Measurements from ENCODE around the gene RNF213.
"Not testable (repeated sequence)": the region's sequence is repeated elsewhere in the genome, so short reads cannot be mapped to it uniquely, and the experiment has no call there.

RNF213 gene

DNA sequence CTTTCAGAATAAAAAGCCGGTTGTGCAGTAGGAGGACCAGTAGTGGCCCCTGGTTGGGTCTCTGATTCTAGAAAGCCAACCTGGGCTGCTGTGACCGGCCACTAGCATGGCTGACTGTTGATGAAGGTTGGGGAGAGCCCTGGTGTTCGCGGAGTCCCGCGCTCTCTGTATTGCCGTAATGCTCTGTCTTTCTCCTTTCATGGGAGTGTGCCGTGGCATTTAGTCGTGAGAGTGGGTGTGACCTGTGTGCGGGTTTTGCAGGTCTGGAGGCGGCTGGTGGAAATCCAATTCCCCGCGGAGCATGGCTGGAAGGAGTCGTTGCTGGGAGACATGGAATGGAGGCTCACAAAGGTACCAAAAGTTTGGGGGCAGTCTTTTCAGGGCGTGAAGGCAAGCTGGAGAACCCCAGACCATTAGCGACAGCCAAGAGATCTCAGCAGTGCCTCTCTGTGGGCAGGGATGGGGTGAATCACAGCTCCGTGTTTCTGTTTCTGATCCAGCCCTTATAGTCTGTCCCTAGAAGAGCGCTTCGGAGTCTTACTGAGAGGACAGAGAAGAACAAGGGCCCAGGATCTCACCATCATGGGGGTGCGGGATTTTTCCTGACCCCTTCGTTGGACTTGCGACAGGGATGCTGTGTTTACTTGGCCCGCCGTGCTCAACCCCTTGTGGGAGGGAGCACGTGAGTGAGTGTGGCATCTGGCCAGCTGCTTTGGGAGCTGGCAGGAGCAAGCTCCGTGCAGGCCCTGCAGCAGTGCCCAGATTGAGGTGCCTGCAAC lies 56.5 kb downstream of the RNF213 start:
- in situ Hi-C loops (cut with MboI; ENCODE audit: low sequenced_read_pairs): no loop called here

DNA sequence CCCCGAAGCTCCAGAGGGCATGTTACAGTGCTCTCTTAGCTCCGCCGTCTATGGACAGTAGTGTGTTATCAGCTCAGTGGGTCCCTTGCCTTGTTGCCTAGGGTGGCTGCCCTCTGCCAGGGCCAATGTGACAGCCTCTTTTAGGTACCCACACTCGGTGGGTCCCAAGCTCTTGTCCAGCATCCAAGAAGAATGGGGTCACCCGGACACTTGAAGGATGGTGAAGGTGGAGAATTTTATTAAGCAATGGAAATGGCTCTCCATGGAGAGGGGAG lies 57.0 kb downstream of the RNF213 start:
- in situ Hi-C loops (cut with MboI; ENCODE audit: low sequenced_read_pairs): no loop called here

DNA sequence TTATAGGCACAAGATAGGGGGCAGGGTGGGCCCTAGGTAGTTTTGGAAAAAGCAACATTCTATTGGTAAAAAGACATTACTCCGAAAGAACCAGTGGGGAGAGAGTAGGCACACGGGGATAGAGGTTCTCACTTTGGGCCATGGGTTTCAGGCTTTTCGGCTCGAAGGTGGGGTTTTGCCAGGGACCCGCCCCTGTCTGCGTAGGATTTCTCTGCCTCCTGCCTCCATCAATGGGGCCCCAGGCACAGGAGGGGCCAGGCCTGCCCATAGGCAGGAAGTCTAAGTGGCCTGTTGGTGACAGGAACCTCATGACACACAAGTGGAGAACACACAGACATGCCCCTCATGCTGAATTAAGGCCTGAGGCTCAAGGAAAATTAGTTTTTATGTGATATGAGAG lies 57.5 kb downstream of the RNF213 start:
- in situ Hi-C loops (cut with MboI; ENCODE audit: low sequenced_read_pairs): no loop called here

DNA sequence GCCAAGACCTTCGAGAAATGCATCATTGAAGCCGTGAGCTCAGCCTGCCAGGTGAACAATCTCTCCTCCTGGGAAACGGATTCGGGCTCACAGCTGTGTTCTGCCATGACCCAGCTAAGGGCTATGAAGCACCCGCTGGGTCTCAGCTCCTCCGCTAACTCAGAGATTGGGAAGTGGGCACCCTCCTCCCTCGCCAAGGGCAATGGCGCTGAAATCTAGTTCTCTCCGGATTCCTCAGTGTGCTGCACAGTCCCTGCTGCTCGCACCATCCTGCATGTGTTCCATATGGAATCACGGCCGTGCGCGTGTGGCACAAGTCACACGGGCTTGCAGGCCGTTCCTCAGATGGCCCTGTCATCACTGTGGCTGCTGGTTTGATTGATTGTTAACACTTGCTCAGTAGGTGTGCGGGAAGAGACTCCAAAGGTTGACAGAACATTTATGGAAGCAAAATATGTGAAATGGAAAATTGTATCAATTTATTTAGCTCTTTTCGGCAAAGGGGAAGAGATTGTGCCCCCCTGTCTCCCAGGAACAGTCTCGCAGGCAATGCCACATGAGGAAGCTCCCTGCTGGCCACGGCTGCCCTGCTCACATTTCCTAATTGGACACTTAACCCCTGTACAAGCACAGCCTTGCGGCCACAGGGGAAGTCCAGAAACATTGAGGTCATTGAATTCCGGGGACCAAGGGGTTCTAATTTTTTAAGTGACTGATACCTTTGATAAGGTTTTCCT lies 58.8 kb downstream of the RNF213 start:
- in situ Hi-C loops (cut with MboI; ENCODE audit: low sequenced_read_pairs): no loop called here

DNA sequence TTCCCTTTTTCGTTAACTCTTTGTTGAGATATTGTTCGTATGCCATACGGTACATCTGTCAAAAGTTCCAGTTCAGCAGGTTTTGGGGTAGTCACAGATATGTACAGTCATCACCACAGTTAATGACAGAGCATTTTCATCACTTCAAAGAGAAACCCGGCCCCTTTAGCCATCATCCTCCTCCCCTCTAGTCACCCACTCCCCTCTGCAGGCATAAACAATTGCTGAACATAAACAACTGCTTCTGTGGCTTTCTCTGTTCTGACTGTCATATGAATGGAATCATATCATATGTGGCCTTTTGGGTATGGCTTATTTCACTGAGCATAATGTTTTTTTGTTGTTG lies 59.3 kb downstream of the RNF213 start:
- in situ Hi-C loops (cut with MboI; ENCODE audit: low sequenced_read_pairs): no loop called here

DNA sequence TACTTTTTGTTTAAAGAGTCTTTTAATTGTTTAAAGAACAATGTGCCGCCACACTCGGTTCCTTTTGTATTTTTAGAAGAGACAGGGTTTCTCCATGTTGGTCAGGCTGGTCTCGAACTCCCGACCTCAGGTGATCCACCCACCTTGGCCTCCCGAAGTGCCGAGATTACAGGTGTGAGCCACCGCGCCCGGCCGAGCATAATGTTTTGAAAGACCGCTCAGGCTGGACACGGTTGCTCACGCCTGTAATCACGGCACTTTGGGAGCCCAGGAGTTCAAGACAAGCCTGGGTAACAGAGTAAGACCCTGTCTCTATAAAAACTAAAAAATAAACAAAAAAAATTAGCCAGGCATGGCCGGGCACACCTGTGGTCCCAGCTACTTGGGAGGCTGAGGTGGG lies 59.8 kb downstream of the RNF213 start:
- in situ Hi-C loops (cut with MboI; ENCODE audit: low sequenced_read_pairs): no loop called here

DNA sequence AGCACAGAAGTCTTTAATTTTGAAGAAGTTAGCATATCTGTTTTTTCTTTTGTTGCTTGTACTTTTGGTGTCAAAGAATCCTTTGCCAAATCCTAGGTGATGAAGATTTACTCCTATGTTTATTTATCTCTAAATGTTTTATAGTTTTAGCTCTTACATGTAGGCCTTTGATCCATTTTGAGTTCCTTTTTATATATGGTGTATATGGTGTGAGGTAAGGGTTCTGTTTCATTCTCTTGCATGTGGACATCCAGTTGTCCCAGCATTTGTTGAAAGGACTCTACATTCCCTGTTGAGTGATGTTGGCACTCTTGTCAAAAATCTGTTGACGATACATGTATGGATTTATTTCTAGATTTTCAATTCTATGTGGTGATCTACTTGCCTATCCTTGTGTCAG lies 62.2 kb downstream of the RNF213 start:
- in situ Hi-C loops (cut with MboI; ENCODE audit: low sequenced_read_pairs): no loop called here

DNA sequence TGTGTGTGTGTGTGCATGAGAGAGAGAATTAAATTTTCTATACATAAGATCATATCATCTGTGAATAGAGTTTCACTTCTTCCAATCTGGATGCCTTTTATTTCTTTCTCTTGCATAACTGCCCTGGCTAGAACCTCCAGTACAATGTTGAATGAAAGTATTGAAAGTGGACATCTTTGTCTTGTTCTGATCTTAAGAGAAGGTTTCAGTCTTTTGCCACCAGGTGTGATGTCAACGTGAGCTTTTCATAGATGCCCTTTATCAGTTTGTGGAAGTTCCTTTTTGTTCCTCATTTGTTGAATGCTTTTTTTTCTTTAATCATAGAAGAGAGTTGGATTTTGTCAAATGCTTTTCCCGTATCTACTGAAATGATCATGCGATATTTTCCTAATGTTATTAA lies 63.3 kb downstream of the RNF213 start:
- in situ Hi-C loops (cut with MboI; ENCODE audit: low sequenced_read_pairs): no loop called here

DNA sequence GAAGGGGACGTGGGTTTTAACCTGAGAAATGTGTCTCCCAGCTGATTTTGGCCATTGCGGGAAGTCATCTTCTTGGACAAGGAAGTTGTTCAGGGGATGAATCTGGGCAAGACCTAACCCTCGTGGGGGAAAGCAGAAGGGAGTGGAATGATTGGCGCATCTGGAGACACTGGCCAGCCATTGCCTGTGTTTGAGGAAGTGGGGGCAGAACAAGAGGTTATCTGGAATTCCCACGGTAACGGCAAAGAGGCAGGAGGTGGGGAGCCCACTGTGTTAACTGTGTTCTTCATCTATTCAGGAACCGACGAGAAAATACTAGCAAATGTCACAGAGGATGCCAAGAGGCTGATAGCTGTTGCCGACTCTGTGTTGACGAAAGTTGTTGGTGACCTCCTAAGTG lies 66.9 kb downstream of the RNF213 start:
- in situ Hi-C loops (cut with MboI; ENCODE audit: low sequenced_read_pairs): no loop called here

DNA sequence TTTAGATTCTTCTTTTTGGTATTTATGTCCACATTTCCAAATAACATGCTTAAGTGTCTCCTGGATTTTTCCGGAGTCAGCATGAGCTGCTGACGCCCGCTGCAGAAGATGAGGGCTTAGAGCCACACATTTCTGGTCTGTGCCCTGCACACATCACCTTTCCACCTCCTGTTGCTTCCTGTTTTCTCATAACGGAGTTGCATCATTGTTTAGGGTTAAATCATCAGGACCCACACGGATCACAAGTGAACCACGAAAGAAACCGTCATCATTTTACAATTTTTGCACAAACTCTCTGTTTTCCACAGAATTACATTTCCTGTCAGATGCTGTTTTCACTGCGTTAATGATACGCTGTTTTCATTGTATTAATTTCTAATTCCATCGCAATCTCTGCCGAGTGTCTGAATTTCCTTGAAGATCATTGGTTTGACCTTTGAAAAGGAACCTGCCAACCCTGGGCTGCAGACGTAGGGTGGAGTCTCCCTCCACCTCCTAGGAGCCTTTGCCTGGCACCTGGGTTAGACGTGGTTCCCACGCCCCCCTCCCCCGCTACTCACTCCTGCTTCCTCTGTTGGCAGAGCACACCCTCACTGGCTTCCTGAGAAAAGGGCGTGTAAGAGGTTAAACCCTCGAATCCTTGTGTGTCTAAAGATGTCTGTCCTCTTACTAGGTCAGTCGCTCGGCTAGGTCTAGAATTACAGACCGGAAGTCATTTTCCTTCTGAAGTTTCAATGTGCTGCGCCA lies 68.2 kb downstream of the RNF213 start:
- in situ Hi-C loops (cut with MboI; ENCODE audit: low sequenced_read_pairs): no loop called here

DNA sequence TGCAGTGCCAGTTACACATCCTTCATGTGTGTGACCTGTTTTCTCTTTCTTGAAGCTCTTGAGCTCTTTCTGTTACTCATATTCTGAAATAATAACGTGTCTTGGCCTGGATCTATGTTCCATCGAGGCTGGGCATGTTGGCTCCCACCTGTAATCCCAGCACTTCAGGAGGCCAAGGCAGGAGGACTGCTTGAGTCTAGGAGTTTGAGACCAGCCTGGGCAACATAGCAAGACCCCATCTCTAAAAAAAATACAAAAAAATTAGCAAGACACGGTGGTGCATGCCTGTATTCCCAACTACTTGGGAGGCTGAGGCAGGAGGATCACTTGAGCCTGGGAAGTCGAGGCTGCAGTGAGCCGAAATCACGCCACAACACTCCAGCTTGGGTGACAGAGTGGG lies 68.8 kb downstream of the RNF213 start:
- in situ Hi-C loops (cut with MboI; ENCODE audit: low sequenced_read_pairs): not testable (repeated sequence)

DNA sequence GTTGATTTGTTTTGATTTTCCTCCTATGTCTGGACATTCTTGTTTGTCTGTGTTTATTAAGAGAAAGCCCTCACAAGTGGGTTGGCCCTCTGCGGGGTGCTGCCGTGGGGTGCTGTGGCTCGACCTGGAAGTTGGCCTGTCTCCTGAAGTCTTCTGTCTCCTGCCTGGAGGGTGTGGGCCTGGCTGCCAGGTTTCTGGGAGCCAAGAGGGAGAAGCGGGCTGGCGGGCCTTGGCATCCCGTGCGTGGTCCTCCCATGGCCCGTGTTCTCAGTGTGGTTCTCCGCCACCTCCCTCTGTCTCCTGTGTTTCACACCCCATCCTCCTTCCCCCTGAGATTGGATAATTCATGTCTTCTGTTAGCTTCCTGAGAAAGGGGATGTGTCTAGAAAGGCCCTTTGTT lies 69.6 kb downstream of the RNF213 start:
- in situ Hi-C loops (cut with MboI; ENCODE audit: low sequenced_read_pairs): no loop called here

DNA sequence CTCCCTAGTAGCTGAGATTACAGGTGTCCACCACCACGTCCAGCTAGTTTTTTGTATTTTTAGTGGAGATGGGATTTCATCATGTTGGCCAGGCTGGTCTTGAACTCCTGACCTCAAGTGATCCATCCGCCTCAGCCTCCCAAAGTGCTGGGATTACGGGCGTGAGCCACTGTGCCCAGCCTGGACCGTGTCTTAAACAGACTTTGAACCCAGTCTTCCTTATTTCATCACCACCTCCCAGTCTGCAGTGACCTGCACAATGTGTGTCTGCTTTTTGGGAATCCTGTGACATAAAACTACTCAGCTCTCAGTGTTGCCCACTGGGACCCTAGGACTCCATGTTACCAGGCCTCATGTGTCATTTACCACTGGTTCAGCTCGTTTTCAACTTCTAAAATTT lies 70.3 kb downstream of the RNF213 start:
- in situ Hi-C loops (cut with MboI; ENCODE audit: low sequenced_read_pairs): not testable (repeated sequence)

DNA sequence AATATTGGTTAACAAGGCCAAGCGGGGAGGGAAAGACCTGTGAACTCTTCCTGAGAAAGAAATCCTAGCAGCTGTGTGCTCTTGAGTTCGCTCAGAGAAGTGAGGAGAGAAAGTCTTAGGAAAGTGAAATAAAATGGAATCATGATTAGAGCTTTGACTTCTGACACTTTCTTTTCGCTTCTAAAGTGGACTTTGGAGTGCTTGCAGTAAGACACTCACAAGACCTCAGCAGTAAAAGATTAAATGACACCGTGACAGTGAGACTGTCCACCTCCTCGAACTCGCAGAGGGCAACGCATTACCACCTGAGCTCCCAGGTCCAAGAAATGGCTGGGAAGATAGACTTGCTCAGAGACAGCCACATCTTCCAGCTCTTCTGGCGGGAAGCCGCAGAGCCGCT lies 71.2 kb downstream of the RNF213 start:
- in situ Hi-C loops (cut with MboI; ENCODE audit: low sequenced_read_pairs): no loop called here

DNA sequence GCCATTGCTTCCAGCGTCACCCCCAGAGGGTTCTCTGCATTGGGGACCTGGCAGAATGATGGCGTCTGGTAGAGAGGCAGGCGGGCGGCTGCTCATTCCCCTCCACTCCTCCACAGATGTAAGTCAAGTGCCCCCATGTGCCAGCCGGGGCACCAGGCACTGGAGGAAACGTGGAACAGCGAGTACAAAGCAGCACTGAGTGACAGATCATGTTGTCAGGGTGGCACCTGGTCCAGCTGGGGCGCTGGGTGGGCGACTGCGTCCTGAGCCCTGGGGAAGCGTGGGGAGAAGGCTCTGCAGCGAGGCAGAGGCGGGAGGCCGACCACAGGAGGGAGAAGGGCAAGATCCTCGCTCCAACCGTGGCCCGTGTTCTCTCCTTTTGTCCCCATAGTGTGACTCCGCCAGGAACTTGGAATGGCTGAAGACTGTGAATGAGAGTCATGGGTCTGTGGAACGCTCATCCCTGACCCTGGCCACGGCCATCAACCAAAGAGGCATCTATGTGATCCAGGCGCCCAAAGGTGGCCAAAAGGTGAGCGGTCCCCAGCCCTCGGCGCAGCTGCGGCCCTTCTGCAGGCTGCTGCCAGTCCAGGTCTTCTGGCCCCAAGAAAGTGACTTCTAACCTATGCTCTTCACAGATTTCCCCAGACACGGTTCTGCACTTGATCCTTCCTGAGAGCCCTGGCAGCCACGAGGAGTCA lies 76.7 kb downstream of the RNF213 start:
- in situ Hi-C loops (cut with MboI; ENCODE audit: low sequenced_read_pairs): no loop called here

DNA sequence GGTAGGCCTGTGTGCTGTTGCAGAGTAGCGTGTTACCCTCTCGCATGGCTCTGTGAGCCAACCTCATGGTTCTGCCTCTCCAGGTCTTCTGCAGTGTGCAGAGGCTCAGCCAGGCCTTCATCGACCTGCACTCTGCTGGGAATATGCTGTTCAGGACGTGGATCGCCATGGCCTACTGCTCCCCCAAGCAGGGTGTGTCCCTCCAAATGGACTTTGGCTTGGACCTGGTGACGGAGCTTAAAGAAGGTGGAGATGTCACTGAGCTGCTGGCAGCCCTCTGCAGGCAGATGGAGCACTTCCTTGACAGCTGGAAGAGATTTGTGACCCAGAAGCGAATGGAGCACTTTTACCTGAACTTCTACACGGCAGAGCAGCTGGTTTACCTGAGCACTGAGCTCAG lies 78.5 kb downstream of the RNF213 start:
- in situ Hi-C loops (cut with MboI; ENCODE audit: low sequenced_read_pairs): no loop called here

DNA sequence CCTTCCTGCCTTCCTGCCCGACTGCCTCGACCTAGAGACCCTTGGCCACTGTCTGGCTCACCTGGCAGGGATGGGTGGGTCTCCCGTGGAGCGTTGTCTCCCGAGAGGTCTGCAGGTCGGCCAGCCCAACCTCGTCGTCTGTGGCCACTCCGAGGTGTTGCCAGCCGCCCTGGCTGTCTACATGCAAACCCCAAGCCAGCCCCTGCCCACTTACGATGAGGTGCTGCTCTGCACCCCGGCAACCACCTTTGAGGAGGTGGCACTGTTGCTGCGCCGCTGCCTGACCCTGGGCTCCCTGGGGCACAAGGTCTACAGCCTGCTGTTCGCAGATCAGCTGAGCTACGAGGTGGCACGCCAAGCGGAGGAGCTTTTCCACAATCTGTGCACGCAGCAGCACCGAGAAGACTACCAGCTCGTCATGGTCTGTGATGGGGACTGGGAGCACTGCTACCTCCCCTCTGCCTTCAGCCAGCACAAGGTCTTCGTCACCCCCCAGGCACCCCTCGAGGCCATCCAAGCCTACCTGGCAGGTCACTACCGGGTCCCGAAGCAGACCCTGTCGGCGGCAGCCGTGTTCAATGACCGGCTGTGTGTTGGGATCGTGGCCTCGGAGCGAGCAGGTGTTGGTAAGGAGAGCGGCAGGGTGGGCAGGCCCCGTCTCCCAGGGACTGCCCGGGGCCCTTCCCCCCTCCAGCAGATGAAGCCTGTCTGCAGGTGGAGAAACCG lies 79.2 kb downstream of the RNF213 start:
- in situ Hi-C loops (cut with MboI; ENCODE audit: low sequenced_read_pairs): no loop called here

DNA sequence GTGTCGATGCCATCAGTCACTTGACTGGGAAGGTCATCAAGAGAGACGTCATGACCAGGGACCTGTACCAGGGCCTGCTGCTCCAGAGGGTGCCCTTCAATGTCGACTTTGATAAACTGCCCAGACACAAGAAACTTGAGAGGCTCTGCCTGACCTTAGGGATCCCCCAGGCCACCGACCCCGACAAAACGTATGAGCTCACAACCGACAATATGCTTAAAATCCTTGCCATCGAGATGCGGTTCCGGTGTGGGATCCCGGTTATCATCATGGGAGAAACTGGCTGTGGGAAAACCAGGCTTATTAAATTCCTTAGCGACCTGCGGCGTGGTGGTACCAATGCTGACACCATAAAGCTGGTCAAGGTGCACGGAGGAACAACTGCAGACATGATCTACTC lies 84.7 kb downstream of the RNF213 start:
- in situ Hi-C loops (cut with MboI; ENCODE audit: low sequenced_read_pairs): no loop called here

DNA sequence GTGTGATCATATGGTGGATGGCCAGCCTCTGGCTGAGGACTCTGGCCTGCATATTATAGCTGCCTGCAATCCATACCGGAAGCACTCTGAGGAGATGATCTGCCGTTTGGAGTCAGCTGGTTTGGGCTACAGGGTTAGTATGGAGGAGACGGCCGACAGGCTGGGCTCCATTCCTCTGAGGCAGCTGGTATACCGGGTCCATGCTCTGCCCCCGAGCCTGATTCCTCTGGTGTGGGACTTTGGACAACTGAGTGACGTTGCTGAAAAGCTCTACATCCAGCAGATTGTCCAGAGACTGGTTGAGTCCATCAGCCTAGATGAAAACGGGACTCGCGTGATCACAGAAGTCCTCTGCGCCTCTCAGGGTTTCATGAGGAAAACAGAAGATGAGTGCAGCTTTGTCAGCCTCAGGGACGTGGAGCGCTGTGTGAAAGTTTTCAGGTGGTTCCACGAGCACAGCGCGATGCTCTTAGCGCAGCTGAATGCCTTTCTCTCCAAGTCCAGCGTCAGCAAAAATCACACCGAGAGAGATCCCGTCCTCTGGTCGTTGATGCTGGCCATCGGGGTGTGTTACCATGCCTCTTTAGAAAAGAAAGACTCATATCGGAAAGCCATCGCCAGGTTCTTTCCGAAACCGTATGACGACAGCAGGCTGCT lies 85.3 kb downstream of the RNF213 start:
- in situ Hi-C loops (cut with MboI; ENCODE audit: low sequenced_read_pairs): no loop called here

DNA sequence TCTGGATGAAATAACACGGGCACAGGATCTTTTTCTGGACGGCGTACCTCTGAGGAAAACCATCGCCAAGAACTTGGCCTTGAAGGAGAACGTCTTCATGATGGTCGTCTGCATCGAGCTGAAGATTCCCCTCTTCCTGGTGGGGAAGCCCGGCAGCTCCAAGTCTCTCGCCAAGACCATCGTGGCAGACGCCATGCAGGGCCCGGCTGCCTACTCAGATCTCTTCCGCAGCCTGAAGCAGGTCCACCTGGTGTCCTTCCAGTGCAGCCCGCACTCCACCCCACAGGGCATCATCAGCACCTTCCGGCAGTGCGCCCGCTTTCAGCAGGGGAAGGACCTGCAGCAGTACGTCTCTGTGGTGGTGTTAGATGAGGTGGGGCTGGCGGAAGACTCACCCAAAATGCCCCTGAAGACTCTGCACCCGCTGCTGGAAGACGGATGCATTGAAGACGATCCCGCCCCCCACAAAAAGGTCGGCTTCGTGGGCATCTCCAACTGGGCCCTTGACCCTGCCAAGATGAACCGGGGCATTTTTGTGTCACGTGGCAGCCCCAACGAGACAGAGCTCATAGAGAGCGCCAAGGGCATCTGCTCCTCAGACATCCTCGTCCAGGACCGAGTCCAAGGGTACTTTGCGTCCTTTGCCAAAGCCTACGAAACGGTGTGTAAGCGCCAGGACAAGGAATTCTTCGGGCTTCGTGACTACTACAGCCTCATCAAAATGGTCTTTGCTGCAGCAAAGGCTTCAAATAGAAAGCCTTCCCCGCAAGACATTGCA lies 86.0 kb downstream of the RNF213 start:
- in situ Hi-C loops (cut with MboI; ENCODE audit: low sequenced_read_pairs): no loop called here
